Endothelial cell of umbilical vein (primary cell): Measurements from ENCODE around the gene KCNJ3. TPM values are rescaled to one million over a fixed set of nuclear protein-coding genes. Genes with fewer than 3 reads are reported as not detected.

Experiments used
- BruUV-seq: library from RNA; stranded (reverse); fragments of 400-500 nt; replicated peaks from 2 replicates; lab custom pipeline; 2021; lab: Mats Ljungman, UMichigan
- CTCF ChIA-PET: fragments of 300-600, 350-600 bp; sonication (Branson Sonifier 250); formaldehyde crosslinking; loops from one replicate; lab custom pipeline; 2021; ENCODE audit warnings: antibody characterized with exemption, inconsistent platforms; lab: Charles Lee
- POLR2A ChIA-PET: fragments of 300-600, 350-600 bp; sonication (Branson Sonifier 250); formaldehyde crosslinking; loops from one replicate; lab custom pipeline; 2021; ENCODE audit warnings: antibody characterized with exemption, inconsistent platforms; lab: Charles Lee
- DNase-seq: peaks from one replicate; pipeline ENCODE4 v3.0.0-alpha.2; 2011; ENCODE audit warnings: low read depth, low spot score
- FAIRE-seq: peaks from 2 replicates; lab custom pipeline; 2011; peaks lifted over from hg19 to GRCh38; lab: Jason Lieb, UNC
- H2AFZ ChIP-seq: 2 replicates; pipeline ENCODE4 v1.6.0; 2012; ENCODE audit warnings: low read depth, low read length, control low read depth, inconsistent platforms
- H3K27ac ChIP-seq: 2 replicates; pipeline ENCODE4 v1.5.1; 2011; ENCODE audit warnings: low read depth, mild to moderate bottlenecking, control low read depth, low read length, moderate library complexity; ENCODE audit not compliant: insufficient read depth
- H3K27me3 ChIP-seq, 2 experiments: 2 replicates each; pipeline versions ENCODE4 v1.6.0 to v1.6.1; 2011; ENCODE audit warnings: low read length in 2 of 2, mixed read lengths in 1 of 2; ENCODE audit not compliant: control insufficient read depth in 2 of 2, insufficient read depth in 2 of 2
- H3K36me3 ChIP-seq, 2 experiments: 2 replicates in 1 of 2; 3 replicates in 1 of 2; pipeline ENCODE4 v1.5.1; 2011; ENCODE audit warnings: low read length in 2 of 2, mild to moderate bottlenecking in 1 of 2, moderate library complexity in 1 of 2; ENCODE audit not compliant: control insufficient read depth in 2 of 2, insufficient read depth in 2 of 2; ENCODE audit errors: extremely low read depth in 1 of 2
- H3K4me1 ChIP-seq: 3 replicates; pipeline ENCODE4 v1.5.1; 2011; ENCODE audit warnings: mild to moderate bottlenecking, low read length; ENCODE audit not compliant: control insufficient read depth, insufficient read depth; ENCODE audit errors: extremely low read depth
- H3K4me2 ChIP-seq: 2 replicates; pipeline ENCODE4 v1.6.1; 2011; ENCODE audit warnings: low read length, control low read depth, mixed read lengths; ENCODE audit not compliant: insufficient read depth
- H3K4me3 ChIP-seq, 3 experiments: fragments of 200-600 bp in 1 of 3; sonication (generic), shearing (Covaris generic) in 1 of 3; replicated peaks in 1 of 3; 2 replicates each; pipeline ENCODE4 v1.5.1; 2011 to 2016; ENCODE audit warnings: control low read depth in 3 of 3, low read length in 3 of 3, mild to moderate bottlenecking in 2 of 3, inconsistent platforms in 1 of 3, low read depth in 1 of 3, moderate library complexity in 1 of 3; ENCODE audit not compliant: insufficient read depth in 1 of 3
- H3K79me2 ChIP-seq: 2 replicates; pipeline ENCODE4 v1.6.0; 2012; ENCODE audit warnings: low read length, inconsistent platforms; ENCODE audit not compliant: control insufficient read depth, insufficient read depth
- H3K9ac ChIP-seq: replicated peaks from 2 replicates; pipeline ENCODE3; 2011; ENCODE audit warnings: low read length, control low read depth; ENCODE audit not compliant: insufficient read depth; ENCODE audit errors: extremely low read depth
- H3K9me1 ChIP-seq: replicated peaks from 3 replicates; pipeline ENCODE4 v1.6.0; 2011; ENCODE audit warnings: mild to moderate bottlenecking, low read length; ENCODE audit not compliant: control insufficient read depth, insufficient read depth; ENCODE audit errors: extremely low read depth
- H3K9me3 ChIP-seq: replicated peaks from 2 replicates; pipeline ENCODE4 v1.5.1; 2012; ENCODE audit warnings: low read length, inconsistent platforms; ENCODE audit not compliant: control insufficient read depth, insufficient read depth
- H4K20me1 ChIP-seq: replicated peaks from 2 replicates; pipeline ENCODE3; 2011; ENCODE audit warnings: mild to moderate bottlenecking, low read length; ENCODE audit not compliant: control insufficient read depth, insufficient read depth; ENCODE audit errors: extremely low read depth
- CTCF ChIP-seq, 2 donors: IDR thresholded peaks; 1 replicate in 1 of 2; 2 replicates in 1 of 2; pipeline ENCODE4 v1.5.1; 2011; ENCODE audit warnings: low read length in 2 of 2, mild to moderate bottlenecking in 2 of 2, moderate library complexity in 2 of 2, control low read depth in 1 of 2, inconsistent platforms in 1 of 2, low read depth in 1 of 2; ENCODE audit not compliant: insufficient read depth in 1 of 2; ENCODE audit errors: extremely low read depth in 1 of 2
- EZH2 ChIP-seq: IDR thresholded peaks from 2 replicates; pipeline ENCODE4 v1.6.1; 2012; ENCODE audit warnings: borderline replicate concordance, low read depth, mild to moderate bottlenecking, moderate library complexity, low read length, inconsistent platforms; ENCODE audit not compliant: severe bottlenecking
- FOS ChIP-seq: IDR thresholded peaks from 2 replicates; pipeline ENCODE4 v1.6.1; 2011; ENCODE audit warnings: mild to moderate bottlenecking, low read length, moderate library complexity, borderline replicate concordance; ENCODE audit not compliant: insufficient read depth
- GATA2 ChIP-seq: IDR thresholded peaks from 2 replicates; pipeline ENCODE4 v1.7.0; 2011; ENCODE audit warnings: low read depth, mild to moderate bottlenecking, moderate library complexity, mixed read lengths, low read length; ENCODE audit not compliant: insufficient read length, insufficient read depth
- JUN ChIP-seq: IDR thresholded peaks from 2 replicates; pipeline ENCODE4 v1.6.1; 2011; ENCODE audit warnings: borderline replicate concordance, low read depth; ENCODE audit not compliant: insufficient read length, insufficient read depth
- MYC ChIP-seq: IDR thresholded peaks from one replicate; pipeline ENCODE4 v1.6.1; 2011; ENCODE audit warnings: mild to moderate bottlenecking, low read depth, low read length
- POLR2A ChIP-seq: IDR thresholded peaks from 2 replicates; pipeline ENCODE4 v1.6.1; 2012; ENCODE audit warnings: low read depth, mild to moderate bottlenecking, control low read depth, low read length
- POLR2AphosphoS5 ChIP-seq: IDR thresholded peaks from 2 replicates; pipeline ENCODE4 v1.6.1; 2012; ENCODE audit warnings: low read depth, mild to moderate bottlenecking, control low read depth, low read length, moderate library complexity; ENCODE audit not compliant: insufficient read depth
- dilution Hi-C: fragments of 300-500 bp; cut with MboI; formaldehyde crosslinking; loops from one replicate; pipeline ENCODE4 v1.15.0; 2019; ENCODE audit warnings: low sequenced_read_pairs; ENCODE audit not compliant: extremely low pct_ligation_motif_present
- intact Hi-C: fragments of 100-400 bp; cut with micrococcal nuclease; formaldehyde crosslinking; loops from one replicate; pipeline ENCODE4 v1.10.0; 2022
- polyA plus RNA-seq, 4 experiments: library from polyadenylated mRNA; depleted of rRNA in 3 of 4; stranded (reverse) in 3 of 4; unstranded in 1 of 4; fragments of >200 nt; gene quantifications; 2 replicates each; pipeline versions ENCODE4 v1.2.1 to v1.2.3, GENCODE V29; 2011 to 2012; ENCODE audit warnings: missing spikeins in 1 of 4
- total RNA-seq: library from RNA; stranded (reverse); gene quantifications from 2 replicates; pipeline ENCODE4 v1.2.3, GENCODE V29; 2021
- TF ChIP-seq, protein P1 (sequence below): IDR thresholded peaks from 2 replicates; pipeline ENCODE4 v1.6.1; 2011; ENCODE audit not compliant: insufficient read depth, insufficient read length

Gene KCNJ3
- total and polyA plus RNA-seq, 2 donors (not counting 3 experiments of a cell fraction or from before 2014, with no cell fraction given), result not detected

DNA sequence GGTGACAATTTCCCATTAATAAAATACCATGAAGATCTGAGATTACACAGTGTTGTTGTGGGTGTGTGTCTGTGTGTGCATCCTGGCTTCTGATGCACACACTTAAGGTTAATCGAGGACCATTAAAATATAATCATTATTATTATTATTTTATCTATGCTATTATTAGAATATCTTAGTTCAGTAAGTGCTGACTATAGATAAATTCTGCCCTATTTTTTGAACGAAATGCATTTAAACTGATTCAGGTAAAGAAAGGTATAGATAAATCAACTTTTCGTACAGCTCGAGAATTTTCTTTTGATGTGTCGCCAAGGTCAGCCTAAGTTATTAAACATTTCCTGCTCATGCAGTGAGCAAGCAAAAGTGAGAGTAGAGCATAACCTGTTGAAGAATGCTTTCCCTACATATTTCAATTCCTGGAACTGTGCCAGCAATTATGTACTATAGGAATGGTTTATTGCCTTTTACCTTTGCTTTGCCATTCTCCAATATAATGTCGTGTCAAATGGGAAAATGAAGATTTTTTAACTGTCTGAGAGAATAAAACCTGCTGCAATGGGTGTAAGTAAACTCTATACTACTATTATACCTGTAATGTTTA is 25.8 kb downstream of the KCNJ3 start:
- DNase-seq (no peak), FAIRE-seq (no peak)
- ChIA-PET CTCF (no interaction called here), POLR2A (no interaction called here)
- H3K9me1 ChIP-seq, result no peaks in the 10 kb centered on the region
- TF ChIP-seq EZH2, result no peak
- TF ChIP-seq, protein P1, sequence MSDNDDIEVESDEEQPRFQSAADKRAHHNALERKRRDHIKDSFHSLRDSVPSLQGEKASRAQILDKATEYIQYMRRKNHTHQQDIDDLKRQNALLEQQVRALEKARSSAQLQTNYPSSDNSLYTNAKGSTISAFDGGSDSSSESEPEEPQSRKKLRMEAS, result no peak
- TF ChIP-seq CTCF (IDR thresholded peaks at IDR 0.05; ENCODE audit: extremely low read depth in 1 of 2, insufficient read depth in 1 of 2, low read depth in 1 of 2, low read length in 2 of 2), result no peak
- TF ChIP-seq JUN, result no peak
- TF ChIP-seq POLR2AphosphoS5, result no peak
- no peak for TF ChIP-seq POLR2A
- TF ChIP-seq MYC, result no peak
- TF ChIP-seq GATA2, result no peak
- TF ChIP-seq FOS, result no peak
- no peak overlapping the region for H3K4me2 ChIP-seq
- no peaks in the 10 kb centered on the region for H3K9me3 ChIP-seq
- intact Hi-C loops, result no loop called here
- no peak overlapping the region for H2AFZ ChIP-seq
- no peaks in the 10 kb centered on the region for H3K27me3 ChIP-seq
- no peaks in the 10 kb centered on the region for H4K20me1 ChIP-seq
- no peaks in the 10 kb centered on the region for H3K4me1 ChIP-seq
- no peak overlapping the region for H3K9ac ChIP-seq
- no peak overlapping the region for H3K27ac ChIP-seq
- H3K36me3 ChIP-seq, result no peaks in the 10 kb centered on the region
- no peak overlapping the region for H3K4me3 ChIP-seq
- no TSS peak for BruUV-seq
- dilution Hi-C loops, result no loop called here
- no peaks in the 10 kb centered on the region for H3K79me2 ChIP-seq
